Measurements from ENCODE around the gene GNA12.
"Not testable (repeated sequence)": the region's sequence is repeated elsewhere in the genome, so short reads cannot be mapped to it uniquely, and the experiment has no call there.

GNA12 gene

GRCh38 chr7:2708547-2709310, 135.4 kb downstream of the GNA12 start:
- no peak for FAIRE-seq

- FAIRE-seq: no peak
These were observed 136.1 kb downstream of the GNA12 start for GRCh38 chr7:2708041-2708440.

GRCh38 chr7:2707481-2707880, 136.6 kb downstream of the GNA12 start:
- no peak for FAIRE-seq

GRCh38 chr7:2706685-2707126, 137.4 kb downstream of the GNA12 start:
- FAIRE-seq: no peak

GRCh38 chr7:2705371-2706096, 138.6 kb downstream of the GNA12 start:
- FAIRE-seq: no peak

- FAIRE-seq: no peak
These were observed 141.5 kb downstream of the GNA12 start for GRCh38 chr7:2702594-2702957.

- FAIRE-seq: no peak
These were observed 142.1 kb downstream of the GNA12 start for GRCh38 chr7:2701832-2702593.

GRCh38 chr7:2701424-2701823, 142.7 kb downstream of the GNA12 start:
- FAIRE-seq: no peak

- FAIRE-seq: no peak
These were observed 143.8 kb downstream of the GNA12 start for GRCh38 chr7:2700141-2700850.

GRCh38 chr7:2699289-2699620, 144.9 kb downstream of the GNA12 start:
- FAIRE-seq: no peak

- no peak for FAIRE-seq
These were observed 145.4 kb downstream of the GNA12 start for GRCh38 chr7:2698581-2699288.

GRCh38 chr7:2694122-2694436, 150.0 kb downstream of the GNA12 start:
- not testable (repeated sequence) for FAIRE-seq

- FAIRE-seq: not testable (repeated sequence)
These were observed 150.5 kb downstream of the GNA12 start for GRCh38 chr7:2693420-2694121.

GRCh38 chr7:2692543-2692942, 151.6 kb downstream of the GNA12 start:
- no peak for FAIRE-seq

GRCh38 chr7:2691932-2692439, 152.1 kb downstream of the GNA12 start:
- FAIRE-seq: not testable (repeated sequence)

GRCh38 chr7:2691011-2691707, 152.9 kb downstream of the GNA12 start:
- FAIRE-seq: no peak

GRCh38 chr7:2689951-2690705, 154.0 kb downstream of the GNA12 start:
- FAIRE-seq: no peak

- FAIRE-seq: no peak
These were observed 154.7 kb downstream of the GNA12 start for GRCh38 chr7:2689343-2689847.

GRCh38 chr7:2688409-2689342, 155.4 kb downstream of the GNA12 start:
- no peak for FAIRE-seq
